ENCODE measurements around the gene STAT5B. TPM values are rescaled to one million over a fixed set of nuclear protein-coding genes. Genes with fewer than 3 reads are reported as not detected.

The STAT5B gene
- polyA plus RNA-seq, 10 donors, result 30.4 to 51.6 (median 40.3) TPM

- peak in 2 of 3 donors; percentile 24 to 77 for DNase-seq
Measured at GRCh38 chr17:42286411-42287221, 10.4 kb upstream of the STAT5B start.

DNA sequence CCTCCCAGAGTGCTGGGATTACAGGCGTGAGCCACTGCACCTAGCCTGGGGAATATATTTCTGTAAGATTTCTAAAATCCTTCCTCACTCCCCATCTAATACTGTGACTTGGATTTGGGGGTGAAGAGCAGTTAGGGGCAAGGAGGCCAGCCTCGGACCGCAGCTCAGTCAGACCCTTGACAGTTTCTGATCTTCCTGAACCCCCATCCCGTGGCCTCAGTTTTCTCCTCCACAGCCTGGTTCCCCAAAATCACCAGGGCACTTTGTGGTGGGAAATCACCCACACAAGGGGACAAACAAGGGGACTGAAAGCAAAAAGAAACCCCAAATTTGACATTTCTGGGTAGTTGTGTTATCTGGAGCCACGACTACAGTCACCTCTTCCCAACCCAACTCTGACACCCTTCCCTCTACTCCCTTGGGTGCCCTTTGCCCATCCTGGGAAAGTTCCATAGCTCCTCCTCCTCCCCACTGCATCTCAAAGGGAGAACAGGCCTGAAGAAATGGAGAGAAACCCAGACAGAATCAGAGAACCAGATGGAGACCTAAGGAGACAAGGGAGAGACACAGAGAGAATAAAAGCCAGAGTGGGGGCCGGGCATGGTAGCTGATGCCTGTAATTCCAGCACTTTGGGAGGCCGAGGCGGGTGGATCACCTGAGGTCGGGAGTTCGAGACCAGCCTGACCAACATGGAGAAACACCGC lies 9.3 kb upstream of the STAT5B start:
- no peak for DNase-seq

DNA sequence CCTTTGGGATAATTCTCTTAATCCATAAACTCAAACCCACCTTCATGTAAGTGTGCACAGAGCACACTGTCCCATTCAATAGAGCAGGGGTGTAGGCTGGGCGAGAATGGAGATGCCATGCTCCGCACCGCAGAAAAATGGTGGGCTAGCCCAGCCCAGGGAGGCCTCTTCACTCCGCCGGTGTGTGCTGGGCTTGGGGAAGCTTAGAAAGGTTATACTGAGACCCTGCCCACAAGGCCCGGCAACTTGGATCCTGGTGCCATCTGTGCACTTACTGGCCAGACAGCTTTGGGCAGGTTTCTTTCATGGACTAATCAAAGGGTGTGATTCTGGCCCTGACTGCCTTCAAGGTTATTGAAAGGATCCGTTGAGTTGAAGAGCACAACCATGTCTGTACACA lies 8.4 kb upstream of the STAT5B start:
- no peak for DNase-seq

DNA sequence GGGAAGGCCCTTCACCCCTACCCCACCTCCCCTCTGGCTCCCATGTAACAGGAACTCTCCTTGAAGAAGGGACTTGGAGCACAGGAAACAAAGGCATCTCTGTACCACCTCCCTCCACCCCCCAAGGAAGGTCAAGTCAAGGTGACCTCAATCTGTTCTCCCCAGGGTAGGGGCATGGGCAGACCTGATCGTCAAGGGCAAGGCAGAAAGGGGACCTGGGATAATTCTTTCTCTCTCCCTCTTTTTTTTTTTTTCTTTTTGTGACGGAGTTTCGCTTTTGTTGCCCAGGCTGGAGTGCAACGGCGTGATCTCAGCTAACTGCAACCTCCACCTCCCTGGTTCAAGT lies 7.8 kb upstream of the STAT5B start:
- DNase-seq, result no peak

DNA sequence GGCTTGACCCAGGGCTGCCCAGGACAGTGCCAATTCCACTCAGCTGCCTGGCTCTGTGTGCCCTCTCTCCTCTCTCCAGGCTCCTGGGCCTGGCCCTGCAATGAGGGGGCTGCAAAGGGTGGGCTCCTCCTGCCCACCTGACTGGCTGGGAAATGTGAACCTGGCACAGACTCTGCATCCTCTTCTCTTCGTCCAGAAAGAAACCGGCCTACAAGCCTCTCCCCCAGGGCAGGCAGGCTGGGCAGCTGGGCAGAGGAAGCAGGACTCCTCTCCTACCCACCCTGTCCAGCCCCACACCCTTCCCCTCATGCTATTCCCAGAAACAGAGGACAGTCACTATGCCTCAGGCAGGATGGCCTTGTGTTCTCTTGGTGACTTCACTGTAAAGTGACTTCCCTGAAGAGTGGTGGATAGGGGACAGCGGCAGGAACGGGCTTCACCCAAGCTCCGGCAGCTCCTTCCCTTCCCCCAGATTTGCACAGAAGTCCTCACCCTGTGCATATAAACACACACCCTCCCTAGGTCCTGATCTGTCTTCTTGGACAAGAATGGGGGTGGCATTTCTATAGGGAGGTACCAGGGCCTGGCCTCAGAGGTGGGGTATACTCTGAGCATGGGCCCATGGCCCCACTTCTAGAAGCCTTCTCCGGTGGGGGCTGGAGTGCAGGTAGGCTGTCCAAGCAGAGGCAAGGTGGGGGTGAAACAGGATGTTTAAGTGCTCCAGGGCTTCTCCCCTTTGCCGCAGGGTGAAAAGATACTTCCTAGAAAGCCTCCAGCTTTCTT lies 7.2 kb upstream of the STAT5B start:
- DNase-seq, result no peak

- no peak for DNase-seq
Measured at GRCh38 chr17:42282478-42283080, 6.4 kb upstream of the STAT5B start.

- DNase-seq, result no peak
Measured at GRCh38 chr17:42281571-42282096, 5.4 kb upstream of the STAT5B start.

DNA sequence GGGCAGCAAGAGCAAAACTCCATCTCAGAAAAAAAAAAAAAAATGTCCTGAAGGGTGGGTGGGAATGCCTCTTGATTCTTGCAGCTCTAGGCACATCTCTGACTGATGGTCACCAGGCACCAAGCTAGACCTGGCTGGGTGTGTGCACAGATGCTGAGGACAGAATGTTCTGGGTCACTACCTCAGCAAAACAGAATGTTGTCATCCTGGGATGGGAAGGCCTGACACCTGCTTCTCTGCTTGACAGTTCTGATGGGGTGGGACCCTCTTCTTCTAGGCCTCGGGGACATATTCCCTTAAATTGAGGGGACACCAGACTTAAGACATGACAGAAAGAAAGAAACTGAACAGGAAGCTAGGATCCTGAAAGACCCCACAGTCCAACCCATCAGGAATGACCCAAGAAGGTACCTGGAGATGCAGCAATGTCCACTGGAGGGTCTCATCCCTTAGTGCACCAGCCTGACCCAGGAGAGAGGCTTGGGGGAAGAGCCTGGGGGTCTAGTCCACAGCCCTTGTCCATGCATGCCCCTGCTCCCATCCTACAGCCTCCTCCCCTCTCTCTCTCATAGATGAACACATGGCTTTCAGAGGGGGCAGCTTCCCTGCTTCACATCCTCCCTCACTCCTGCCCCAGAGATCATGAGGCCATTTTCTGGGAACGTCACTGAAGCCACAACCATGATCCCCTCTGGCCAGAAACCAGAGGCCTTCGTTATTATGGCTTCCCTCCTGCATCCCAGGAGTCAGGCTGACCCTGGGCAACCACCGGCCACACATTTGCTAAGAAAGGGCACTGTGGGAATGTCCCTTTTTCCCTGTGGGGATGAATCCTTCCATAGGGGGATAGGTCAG lies 3.8 kb upstream of the STAT5B start:
- DNase-seq, result no peak

DNA sequence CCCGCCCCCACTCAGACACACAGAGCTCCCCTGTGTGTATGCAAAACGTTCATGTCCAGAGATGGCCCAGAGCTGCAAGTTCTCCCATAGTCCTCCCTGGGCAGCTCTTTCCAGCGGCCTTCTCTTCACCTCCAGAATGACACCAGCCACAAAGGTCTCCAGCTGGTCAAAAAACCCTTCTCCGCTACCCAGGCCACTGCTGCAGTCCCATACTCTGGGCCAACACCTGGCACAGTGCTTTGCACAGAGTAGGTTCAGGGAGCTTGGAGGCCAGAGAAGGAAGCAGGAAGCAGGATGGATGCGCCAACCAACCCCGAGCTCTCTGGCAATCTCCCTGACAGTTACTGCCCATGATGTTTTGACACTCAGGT lies 1.1 kb upstream of the STAT5B start:
- DNase-seq, result no peak

DNA sequence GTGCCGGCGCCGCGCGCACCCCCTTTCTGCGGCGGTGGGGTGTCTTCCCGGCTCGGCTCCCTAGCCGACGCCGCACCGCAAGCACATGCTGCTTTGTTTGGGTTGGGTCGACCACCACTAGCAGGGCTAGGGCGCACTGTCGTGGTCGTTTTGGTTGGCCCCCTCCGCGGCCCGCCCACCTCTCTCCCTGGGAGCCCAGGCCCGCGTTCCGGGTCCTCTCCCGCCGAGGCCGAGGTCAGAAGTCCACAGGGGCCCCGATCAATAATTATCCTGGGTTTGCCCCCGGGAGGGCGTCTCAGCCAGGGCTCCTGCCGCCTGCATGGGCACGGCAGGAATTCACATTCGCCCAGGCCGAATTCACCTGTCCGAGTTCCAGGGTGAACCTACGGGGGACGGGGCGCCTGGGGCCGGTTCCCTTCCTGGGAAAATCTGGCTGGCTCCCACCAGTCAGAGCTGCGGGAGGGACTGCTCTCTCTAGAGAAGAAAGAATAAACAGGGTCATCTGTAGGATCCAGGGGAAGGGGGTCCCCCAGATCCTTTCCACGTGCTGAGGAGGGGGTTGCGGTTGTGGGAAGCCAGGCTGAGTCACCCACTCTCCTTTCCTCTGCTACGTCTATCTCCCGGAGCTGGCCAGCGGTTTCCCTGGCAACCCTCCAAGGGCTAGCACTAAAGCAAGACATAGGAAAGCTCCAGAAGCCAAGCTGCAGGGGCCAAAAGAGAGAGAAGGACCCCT lies 584 bp upstream of the STAT5B start:
- peak; percentile 59 to 79 (median 67) for DNase-seq

DNA sequence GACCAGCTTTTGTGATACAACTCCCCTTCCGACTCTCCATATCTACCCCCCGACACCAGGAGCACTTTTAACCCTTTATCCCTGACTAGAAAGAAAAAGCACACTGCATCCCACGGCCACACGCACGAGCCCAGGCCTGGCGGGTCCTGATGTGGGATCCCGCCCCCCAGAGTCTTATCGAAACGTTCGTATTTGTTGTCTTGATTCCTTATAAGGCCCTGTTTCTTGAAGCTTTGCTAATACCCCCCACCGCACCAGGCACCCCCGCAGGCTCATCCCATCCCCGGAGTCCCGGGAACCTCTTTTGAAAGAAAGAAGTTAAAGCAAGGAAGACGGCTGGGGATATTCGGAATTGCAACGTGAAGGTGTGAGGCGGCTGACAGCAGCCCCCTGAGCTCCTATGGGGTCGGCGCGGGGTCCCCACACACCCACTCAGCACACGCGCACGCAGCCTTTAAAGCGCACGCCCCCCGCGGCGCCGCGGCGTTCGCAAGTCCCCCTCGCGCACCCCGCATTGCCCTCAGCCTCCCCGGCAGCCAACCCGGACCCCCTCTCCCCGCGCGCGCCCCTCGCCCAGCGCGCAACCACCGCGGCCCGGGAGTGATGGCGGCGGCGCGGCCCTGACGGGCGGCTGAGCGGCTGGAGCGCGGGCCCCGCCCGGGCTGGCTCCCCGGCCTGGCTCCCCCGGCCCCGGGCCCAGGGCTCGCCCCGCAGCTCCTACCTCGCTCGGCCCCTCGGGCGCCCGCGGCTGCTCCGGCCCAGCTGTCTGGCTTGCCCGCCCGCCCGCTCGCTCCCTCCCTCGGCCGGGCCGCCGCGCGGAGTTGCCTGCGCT lies 448 bp downstream of the STAT5B start:
- DNase-seq, result peak in 2 of 3 donors; percentile 44 to 77

DNA sequence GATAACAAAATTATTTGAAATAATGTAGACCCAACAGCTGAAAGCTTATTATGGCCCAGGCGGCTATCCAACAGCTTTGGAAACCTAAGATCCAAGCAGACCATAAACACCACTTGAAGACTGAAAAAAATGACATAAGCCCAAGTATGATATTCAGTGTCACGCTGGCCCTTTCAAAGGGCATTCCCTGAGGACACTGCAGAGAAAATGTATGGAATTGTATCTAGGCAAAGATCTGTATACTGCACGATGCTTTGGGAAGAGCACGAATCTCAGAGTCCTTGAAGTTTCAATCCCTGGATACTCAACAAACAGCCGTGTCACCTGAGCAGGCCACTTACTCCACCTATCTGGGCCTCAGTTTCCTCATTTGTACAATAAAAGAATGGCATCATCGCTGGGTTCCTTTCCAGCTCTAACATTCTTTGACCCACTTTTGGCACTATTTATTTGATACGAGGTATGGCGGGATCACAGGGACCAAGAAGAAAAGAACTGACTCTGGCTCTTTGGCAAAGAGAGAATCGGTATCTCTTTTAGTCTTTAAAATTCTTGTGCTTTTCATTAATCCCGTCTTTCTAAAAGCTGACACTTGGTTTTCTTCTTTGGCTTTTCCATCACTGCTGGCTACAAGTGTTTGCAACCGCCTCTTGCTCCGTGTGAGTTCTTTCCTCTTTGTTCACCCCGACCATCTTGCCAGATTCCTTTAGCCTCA lies 1.2 kb downstream of the STAT5B start:
- peak in 1 of 3 donors; percentile 28 for DNase-seq

DNA sequence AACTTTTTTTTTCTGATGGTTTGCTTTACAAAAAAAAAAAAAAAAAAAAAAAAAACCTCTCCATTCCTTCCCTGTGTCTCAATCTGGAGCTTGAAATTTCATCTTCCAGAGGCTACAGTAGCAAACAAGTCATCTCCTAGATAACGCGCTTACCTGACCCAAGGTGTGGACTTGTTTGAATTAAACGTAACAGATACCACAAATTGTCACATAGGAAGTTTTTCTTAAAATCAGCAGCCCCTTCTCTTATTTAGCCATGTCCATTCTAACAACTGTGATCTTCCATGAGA lies 2.0 kb downstream of the STAT5B start:
- DNase-seq, result no peak

- DNase-seq, result no peak
Measured at GRCh38 chr17:42273474-42274252, 2.5 kb downstream of the STAT5B start.

- DNase-seq, result no peak
Measured at GRCh38 chr17:42272162-42272907, 3.9 kb downstream of the STAT5B start.

DNA sequence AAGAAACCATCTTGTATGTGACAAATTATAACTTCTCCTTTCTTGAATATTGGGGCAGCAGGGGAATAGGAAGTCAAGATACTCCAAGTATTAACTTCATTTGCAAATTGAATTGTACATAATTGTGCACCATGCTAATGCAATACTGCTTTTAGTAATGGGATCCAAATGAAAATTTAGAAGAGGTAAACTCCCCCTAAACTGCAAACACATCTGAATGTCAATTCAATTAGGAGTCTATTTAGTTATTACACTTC lies 4.5 kb downstream of the STAT5B start:
- no peak for DNase-seq

- no peak for DNase-seq
Measured at GRCh38 chr17:42271006-42271778, 5.0 kb downstream of the STAT5B start.

Data from muscle of back (tissue), 11 donors.